Stomach (tissue), 9 donors: ENCODE results near the gene EFCAB12. TPM values are rescaled to one million over a fixed set of nuclear protein-coding genes. Genes with fewer than 3 reads are reported as not detected.
A peak's percentile ranks its signal among the peaks of the same experiment; 100 is the strongest.

ENCODE experiments used
- DNase-seq, 2 donors: peaks; one replicate each; pipeline versions ENCODE4 v3.0.0 to v3.0.0-alpha.2; 2013 to 2019
- H3K27ac ChIP-seq, 5 donors: fragments of 200-600 bp in 4 of 5; sonication (generic) in 4 of 5; one replicate each; pipeline ENCODE4 v1.5.1; 2013 to 2019; ENCODE audit warnings: mild to moderate bottlenecking in 1 of 5, moderate library complexity in 1 of 5
- H3K27me3 ChIP-seq, 3 donors: fragments of 200-600 bp; sonication (generic); one replicate each; pipeline ENCODE4 v1.5.1; 2017 to 2019; ENCODE audit warnings: mixed run types in 1 of 3
- H3K36me3 ChIP-seq, 4 donors: fragments of 200-600 bp; sonication (generic); 1 replicate in 3 of 4; 2 replicates in 1 of 4; pipeline ENCODE4 v1.5.1; 2016 to 2019
- H3K4me1 ChIP-seq, 4 donors: fragments of 200-600 bp; sonication (generic); one replicate each; pipeline ENCODE4 v1.5.1; 2016 to 2019
- H3K4me3 ChIP-seq, 4 donors: fragments of 200-600 bp; sonication (generic) in 3 of 4; one replicate each; pipeline ENCODE4 v1.5.1; 2016 to 2019; ENCODE audit warnings: mild to moderate bottlenecking in 1 of 4
- H3K9me3 ChIP-seq, 4 donors: fragments of 200-600 bp; sonication (generic); one replicate each; pipeline ENCODE4 v1.5.1; 2016 to 2019
- EP300 ChIP-seq: sonication (generic); formaldehyde crosslinking; IDR thresholded peaks from one replicate; pipeline ENCODE4 v1.6.1; 2017; ENCODE audit warnings: antibody characterized with exemption
- POLR2A ChIP-seq, 4 donors: fragments of 450-650 bp; IDR thresholded peaks; one replicate each; pipeline ENCODE4 v1.6.1; 2016; ENCODE audit warnings: antibody characterized with exemption in 4 of 4, control low read depth in 2 of 4, mild to moderate bottlenecking in 1 of 4, moderate library complexity in 1 of 4
- POLR2AphosphoS5 ChIP-seq, 3 donors: sonication (generic); formaldehyde crosslinking; IDR thresholded peaks; one replicate each; pipeline ENCODE4 v1.6.1; 2016; ENCODE audit warnings: antibody characterized with exemption in 3 of 3
- WGBS, 5 donors: extraction: QIAGEN DNeasy Blood & Tissue Kit in 3 of 5; methylation state at CpG; one replicate each; pipeline versions ENCODE4 v1.1.5 to v1.1.7; 2013 to 2018; 5-methylcytosine and 5-hydroxymethylcytosine counted together
- intact Hi-C: fragments of 100-400 bp; cut with DNase I; formaldehyde crosslinking; loops from one replicate; pipeline ENCODE4 v1.15.1; 2023; ENCODE audit warnings: low total_unique reads
- polyA plus RNA-seq, 3 donors: library from polyadenylated mRNA; stranded (reverse); fragments of 200-250 nt; gene quantifications; one replicate each; pipeline ENCODE4 v1.2.3, GENCODE V29; 2013
- total RNA-seq, 5 donors: library from RNA; depleted of rRNA; stranded (reverse); fragments of >200 nt; gene quantifications; one replicate each; pipeline versions ENCODE4 v1.1.0 to v1.2.3, GENCODE V29; 2014 to 2016
- TF ChIP-seq, protein P1 (sequence below), 7 experiments: fragments of 450-650 bp in 4 of 7; fragments of 200-600 bp in 3 of 7; sonication (generic) in 3 of 7; IDR thresholded peaks; one replicate each; pipeline ENCODE4 v1.5.1; 2016 to 2019; ENCODE audit warnings: antibody characterized with exemption in 7 of 7, control low read depth in 2 of 7, mild to moderate bottlenecking in 1 of 7
- donor health status: healthy with polysubstance abuse.
- donor health status: Bipolar disorder and iron deficiency.
- donor health status: healthy.

EFCAB12 gene
- total and polyA plus RNA-seq, 8 donors = 0.33 to 4.0 (median 1.8) TPM; not detected in 2

DNA sequence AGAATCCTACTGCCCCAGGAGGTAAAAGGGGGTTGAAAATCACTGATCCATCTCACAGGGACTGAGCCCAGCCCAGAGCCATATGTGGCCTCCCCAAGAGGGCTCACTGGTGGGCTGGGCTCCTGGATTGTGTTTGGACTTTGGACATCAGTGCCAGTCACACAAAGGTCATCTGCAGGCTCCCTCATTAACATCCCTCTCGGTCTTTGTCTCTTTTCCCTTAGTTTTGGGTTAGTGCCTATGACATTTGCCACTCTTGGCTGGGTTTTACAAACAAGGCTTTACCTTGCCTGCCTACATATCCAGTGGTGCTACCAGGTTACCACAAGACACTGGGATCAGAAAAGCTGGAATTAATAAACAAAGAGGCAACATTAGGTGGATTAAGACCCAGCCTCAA lies 39.5 kb upstream of the EFCAB12 start:
- peaks cover 0 to 15% (median 7%) of the 10 kb centered on the region in 4 donors for H3K4me1 ChIP-seq
- H3K9me3 ChIP-seq = no peaks in the 10 kb centered on the region
- TF ChIP-seq, protein P1, sequence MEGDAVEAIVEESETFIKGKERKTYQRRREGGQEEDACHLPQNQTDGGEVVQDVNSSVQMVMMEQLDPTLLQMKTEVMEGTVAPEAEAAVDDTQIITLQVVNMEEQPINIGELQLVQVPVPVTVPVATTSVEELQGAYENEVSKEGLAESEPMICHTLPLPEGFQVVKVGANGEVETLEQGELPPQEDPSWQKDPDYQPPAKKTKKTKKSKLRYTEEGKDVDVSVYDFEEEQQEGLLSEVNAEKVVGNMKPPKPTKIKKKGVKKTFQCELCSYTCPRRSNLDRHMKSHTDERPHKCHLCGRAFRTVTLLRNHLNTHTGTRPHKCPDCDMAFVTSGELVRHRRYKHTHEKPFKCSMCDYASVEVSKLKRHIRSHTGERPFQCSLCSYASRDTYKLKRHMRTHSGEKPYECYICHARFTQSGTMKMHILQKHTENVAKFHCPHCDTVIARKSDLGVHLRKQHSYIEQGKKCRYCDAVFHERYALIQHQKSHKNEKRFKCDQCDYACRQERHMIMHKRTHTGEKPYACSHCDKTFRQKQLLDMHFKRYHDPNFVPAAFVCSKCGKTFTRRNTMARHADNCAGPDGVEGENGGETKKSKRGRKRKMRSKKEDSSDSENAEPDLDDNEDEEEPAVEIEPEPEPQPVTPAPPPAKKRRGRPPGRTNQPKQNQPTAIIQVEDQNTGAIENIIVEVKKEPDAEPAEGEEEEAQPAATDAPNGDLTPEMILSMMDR (IDR thresholded peaks at IDR 0.05) = no peak
- no peak for TF ChIP-seq POLR2AphosphoS5 (IDR thresholded peaks at IDR 0.05)
- TF ChIP-seq POLR2A (IDR thresholded peaks at IDR 0.05) = no peak
- no peak for TF ChIP-seq EP300
- no peak overlapping the region for H3K4me3 ChIP-seq
- intact Hi-C loops = no loop called here
- H3K27me3 ChIP-seq = no peaks in the 10 kb centered on the region
- no peak for DNase-seq
- 68 to 100% (median 76%) methylated on average over 1 of the region's 1 CpG for WGBS, 5 donors
- peak overlapping the region in 1 of 5 donors; percentile 35 for H3K27ac ChIP-seq
- peaks cover 7 to 77% (median 55%) of the 10 kb centered on the region in 4 donors for H3K36me3 ChIP-seq

- DNase-seq = no peak
- intact Hi-C loops = no loop called here
- H3K4me3 ChIP-seq = no peak overlapping the region
- H3K4me1 ChIP-seq = peaks cover 0 to 14% (median 3%) of the 10 kb centered on the region in 4 donors
- H3K9me3 ChIP-seq = no peaks in the 10 kb centered on the region
- H3K27me3 ChIP-seq = no peaks in the 10 kb centered on the region
- WGBS, 5 donors = 81 to 96% (median 91%) methylated on average over 4 of the region's 4 CpGs
- peaks cover 3 to 63% (median 45%) of the 10 kb centered on the region in 4 donors for H3K36me3 ChIP-seq
- TF ChIP-seq, protein P1 (IDR thresholded peaks at IDR 0.05) = no peak
- no peak for TF ChIP-seq POLR2AphosphoS5 (IDR thresholded peaks at IDR 0.05)
- TF ChIP-seq EP300 = no peak
- no peak for TF ChIP-seq POLR2A (IDR thresholded peaks at IDR 0.05)
- H3K27ac ChIP-seq = no peak overlapping the region
These were observed 35.3 kb upstream of the EFCAB12 start for GRCh38 chr3:129463716-129464115.

GRCh38 chr3:129463094-129463493 lies 34.7 kb upstream of the EFCAB12 start:
- 89 to 98% (median 93%) methylated on average over 3 of the region's 3 CpGs for WGBS, 5 donors
- no peak for DNase-seq
- H3K9me3 ChIP-seq = no peaks in the 10 kb centered on the region

DNA sequence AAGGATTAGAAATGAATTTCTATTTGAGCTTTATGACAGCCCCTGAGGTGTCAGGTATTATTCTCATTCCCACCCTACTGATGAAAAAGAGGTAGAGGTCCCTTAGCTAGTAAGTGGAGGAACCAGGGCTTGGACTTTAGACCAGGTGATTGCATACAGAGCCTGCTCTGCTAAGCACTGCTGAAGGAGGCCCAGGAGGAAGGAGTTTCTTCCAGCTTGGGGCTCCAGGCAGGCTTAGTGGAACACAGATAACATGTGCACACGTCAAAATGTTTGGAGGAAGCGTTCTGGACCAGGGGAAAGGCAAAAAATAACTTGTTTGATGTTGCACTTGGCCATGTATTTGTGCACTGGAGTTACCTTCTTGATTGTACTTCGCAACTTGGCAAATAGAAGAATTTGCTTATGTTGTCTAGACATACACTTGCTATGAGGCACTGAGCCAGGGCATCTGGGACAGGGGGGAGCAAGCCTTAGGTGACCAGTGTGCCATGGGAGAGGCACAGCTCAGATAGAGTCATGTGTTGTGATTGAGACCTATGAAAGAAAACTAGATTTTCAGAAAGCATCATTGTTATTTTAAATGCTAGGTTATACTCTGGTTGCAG lies 34.0 kb upstream of the EFCAB12 start:
- no peak overlapping the region for H3K4me3 ChIP-seq
- 37 to 73% (median 60%) methylated on average over 3 of the region's 3 CpGs for WGBS, 5 donors
- no peaks in the 10 kb centered on the region for H3K9me3 ChIP-seq
- TF ChIP-seq, protein P1 (IDR thresholded peaks at IDR 0.05) = no peak
- TF ChIP-seq POLR2AphosphoS5 (IDR thresholded peaks at IDR 0.05) (no peak), EP300 (no peak), POLR2A (IDR thresholded peaks at IDR 0.05) (no peak)
- intact Hi-C loops = no loop called here
- H3K27me3 ChIP-seq = no peaks in the 10 kb centered on the region
- DNase-seq = no peak
- H3K36me3 ChIP-seq = peaks cover 3 to 60% (median 51%) of the 10 kb centered on the region in 4 donors
- H3K27ac ChIP-seq = no peak overlapping the region
- peaks cover 0 to 9% (median 2%) of the 10 kb centered on the region in 4 donors for H3K4me1 ChIP-seq

More at GRCh38 chr3:129463094-129463493, 34.7 kb upstream of the EFCAB12 start:
- TF ChIP-seq, protein P1 (IDR thresholded peaks at IDR 0.05) = no peak
- TF ChIP-seq POLR2AphosphoS5 (IDR thresholded peaks at IDR 0.05) = no peak
- TF ChIP-seq EP300 = no peak
- TF ChIP-seq POLR2A (IDR thresholded peaks at IDR 0.05) = no peak
- Histone ChIP-seq H3K27me3 (no peaks in the 10 kb centered on the region), H3K4me3 (no peak overlapping the region), H3K27ac (no peak overlapping the region), H3K4me1 (peaks cover 0 to 9% (median 2%) of the 10 kb centered on the region in 4 donors), H3K36me3 (peaks cover 3 to 63% (median 50%) of the 10 kb centered on the region in 4 donors)
- intact Hi-C loops = no loop called here
